GM18505 (cell line): ENCODE measurements around the gene MOV10L1.
"Not testable (repeated sequence)": the region's sequence is repeated elsewhere in the genome, so short reads cannot be mapped to it uniquely, and the experiment has no call there.

ENCODE experiments used
- ATAC-seq: cut with Tn5 transposase; IDR thresholded peaks from one replicate; pipeline ENCODE4 v1.9.1; 2021; ENCODE audit not compliant: unreplicated experiment
- POLR2A ChIP-seq: IDR thresholded peaks from 4 replicates; pipeline ENCODE4 v1.6.1; 2011; ENCODE audit warnings: borderline replicate concordance; ENCODE audit not compliant: insufficient read depth, insufficient read length; ENCODE audit errors: extremely low read depth

Gene MOV10L1

GRCh38 chr22:50115693-50116092 lies 25.9 kb downstream of the MOV10L1 start:
- ATAC-seq = no peak

GRCh38 chr22:50117168-50117762 lies 27.5 kb downstream of the MOV10L1 start:
- ATAC-seq = no peak
- no peak for TF ChIP-seq POLR2A

More at GRCh38 chr22:50115693-50116092, 25.9 kb downstream of the MOV10L1 start:
- TF ChIP-seq POLR2A = no peak

GRCh38 chr22:50118129-50118528 lies 28.3 kb downstream of the MOV10L1 start:
- ATAC-seq = no peak
- TF ChIP-seq POLR2A = no peak

GRCh38 chr22:50118557-50119168 lies 28.9 kb downstream of the MOV10L1 start:
- no peak for TF ChIP-seq POLR2A
- ATAC-seq = no peak

GRCh38 chr22:50119169-50119767 lies 29.5 kb downstream of the MOV10L1 start:
- ATAC-seq = no peak
- TF ChIP-seq POLR2A = no peak

- no peak for ATAC-seq
- no peak for TF ChIP-seq POLR2A
These were observed 30.0 kb downstream of the MOV10L1 start for GRCh38 chr22:50119768-50120251.

GRCh38 chr22:50121202-50121740 lies 31.5 kb downstream of the MOV10L1 start:
- no peak for TF ChIP-seq POLR2A
- no peak for ATAC-seq

- no peak for ATAC-seq
- no peak for TF ChIP-seq POLR2A
These were observed 33.3 kb downstream of the MOV10L1 start for GRCh38 chr22:50123119-50123518.

- TF ChIP-seq POLR2A = no peak
- no peak for ATAC-seq
These were observed 35.2 kb downstream of the MOV10L1 start for GRCh38 chr22:50125029-50125428.

- no peak for TF ChIP-seq POLR2A
- no peak for ATAC-seq
These were observed 39.4 kb downstream of the MOV10L1 start for GRCh38 chr22:50129121-50129736.

- no peak for TF ChIP-seq POLR2A
These were observed 42.1 kb downstream of the MOV10L1 start for GRCh38 chr22:50131894-50132293.

GRCh38 chr22:50134481-50134880 lies 44.7 kb downstream of the MOV10L1 start:
- no peak for TF ChIP-seq POLR2A

More at GRCh38 chr22:50131894-50132293, 42.1 kb downstream of the MOV10L1 start:
- ATAC-seq = no peak

GRCh38 chr22:50136581-50137015 lies 46.8 kb downstream of the MOV10L1 start:
- no peak for ATAC-seq

More at GRCh38 chr22:50134481-50134880, 44.7 kb downstream of the MOV10L1 start:
- no peak for ATAC-seq

GRCh38 chr22:50137277-50137676 lies 47.5 kb downstream of the MOV10L1 start:
- not testable (repeated sequence) for ATAC-seq

More at GRCh38 chr22:50136581-50137015, 46.8 kb downstream of the MOV10L1 start:
- no peak for TF ChIP-seq POLR2A
